Adipocyte (in vitro differentiated cells): ENCODE data around the gene KRTAP9-1.
A peak's percentile ranks its signal among the peaks of the same experiment; 100 is the strongest.
"Not testable (repeated sequence)": the region's sequence is repeated elsewhere in the genome, so short reads cannot be mapped to it uniquely, and the experiment has no call there.

Experiments used
- DNase-seq: peaks from one replicate; pipeline ENCODE4 v3.0.0-alpha.2; 2015; ENCODE audit warnings: low read depth
- H3K27me3 ChIP-seq: replicated peaks from 2 replicates; pipeline ENCODE4 v1.7.0; 2013; ENCODE audit warnings: mild to moderate bottlenecking, low read length, moderate library complexity; ENCODE audit not compliant: control insufficient read depth, insufficient read depth
- H3K36me3 ChIP-seq: 2 replicates; pipeline ENCODE4 v1.7.0; 2013; ENCODE audit warnings: low read length, mild to moderate bottlenecking, moderate library complexity; ENCODE audit not compliant: control insufficient read depth, insufficient read depth, severe bottlenecking
- H3K4me1 ChIP-seq: 2 replicates; pipeline ENCODE4 v1.7.0; 2013; ENCODE audit warnings: mild to moderate bottlenecking, low read length, moderate library complexity; ENCODE audit not compliant: control insufficient read depth, insufficient read depth
- H3K4me3 ChIP-seq: 2 replicates; pipeline ENCODE4 v1.7.0; 2013; ENCODE audit warnings: mild to moderate bottlenecking, low read length, moderate library complexity
- H3K9ac ChIP-seq: 2 replicates; pipeline ENCODE4 v1.7.0; 2013; ENCODE audit warnings: mild to moderate bottlenecking, low read length, moderate library complexity
- H3K9me3 ChIP-seq: 2 replicates; pipeline ENCODE4 v1.7.0; 2013; ENCODE audit warnings: mild to moderate bottlenecking, low read length, moderate library complexity; ENCODE audit not compliant: control insufficient read depth

The KRTAP9-1 gene

DNA sequence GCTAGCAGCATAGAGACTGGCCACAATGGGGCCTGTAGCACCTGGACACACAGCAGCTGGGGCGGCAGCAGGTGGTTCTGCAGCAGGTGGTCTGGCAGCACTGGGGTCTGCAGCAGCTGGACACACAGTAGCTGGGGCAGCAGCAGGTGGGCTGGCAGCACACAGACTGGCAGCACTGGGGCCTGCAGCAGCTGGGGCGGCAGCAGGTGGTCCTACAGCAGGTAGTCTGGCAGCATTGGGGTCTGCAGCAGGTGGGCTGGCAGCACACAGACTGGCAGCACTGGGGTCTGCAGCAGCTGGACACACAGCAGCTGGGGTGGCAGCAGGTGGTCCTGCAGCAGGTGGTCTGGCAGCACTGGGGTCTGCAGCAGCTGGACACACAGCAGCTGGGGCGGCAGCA is 29.5 kb upstream of the KRTAP9-1 start:
- H3K4me1 ChIP-seq, H3K36me3 ChIP-seq, H3K4me3 ChIP-seq, DNase-seq, H3K9me3 ChIP-seq, H3K27me3 ChIP-seq, H3K9ac ChIP-seq: not testable (repeated sequence)

DNA sequence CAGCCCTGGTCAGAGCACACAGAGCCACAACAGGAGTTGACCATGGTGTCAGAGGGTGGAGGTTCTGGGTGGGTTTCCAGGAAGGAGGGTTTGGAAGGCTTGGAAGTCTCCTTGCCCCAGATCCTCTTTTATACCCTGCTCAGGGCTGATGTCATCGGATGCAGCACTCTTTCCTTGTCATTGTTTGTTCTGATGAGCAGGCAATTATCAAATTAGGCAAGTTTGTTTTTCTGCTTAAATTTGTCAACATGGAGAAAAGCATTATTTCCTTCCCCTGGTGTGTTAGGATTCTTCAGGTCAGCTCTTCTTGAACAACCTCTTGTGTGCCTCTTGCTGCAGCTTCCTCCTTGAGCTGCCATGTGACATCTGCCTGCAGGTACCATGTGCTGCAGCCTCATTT is 29.0 kb upstream of the KRTAP9-1 start, which contains the start of gene KRTAP4-4:
Gene KRTAP4-4, minus strand, starts transcription at position 101 of the 400 bp plus-strand sequence. Its CDS starts 57 bp downstream, at position 44.
- no peak within 1 kb of the TSS for H3K4me3 ChIP-seq
- H3K36me3 ChIP-seq, result no peaks in the 10 kb centered on the region

DNA sequence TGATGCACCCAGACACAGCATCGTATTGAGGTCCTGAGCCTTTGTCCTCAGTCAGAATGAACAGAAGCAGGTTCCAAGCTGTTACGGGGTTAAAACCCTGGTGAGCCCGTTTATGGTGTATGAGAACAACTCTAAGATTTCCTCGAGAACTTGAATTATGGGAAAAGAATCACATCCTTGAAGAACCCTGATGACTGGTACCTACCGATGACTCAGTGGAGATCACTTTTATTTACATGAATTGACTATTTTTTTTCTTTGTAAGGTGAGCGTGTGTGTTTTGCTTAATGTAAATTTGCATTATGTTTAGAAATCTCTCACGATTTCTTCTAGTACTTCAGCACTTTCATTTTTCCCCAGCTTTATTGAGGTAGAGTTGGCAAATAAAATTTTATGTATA is 25.9 kb upstream of the KRTAP9-1 start:
- H3K4me1 ChIP-seq, result no peaks in the 10 kb centered on the region
- DNase-seq, result no peak
- no peak overlapping the region for H3K9ac ChIP-seq

More for the DNA sequence above, 29.0 kb upstream of the KRTAP9-1 start, which contains the start of gene KRTAP4-4:
- Histone ChIP-seq H3K4me1 (no peaks in the 10 kb centered on the region), H3K27me3 (no peaks in the 10 kb centered on the region), H3K9me3 (no peaks in the 10 kb centered on the region), H3K9ac (no peak within 1 kb of the TSS)
- DNase-seq, result no peak

DNA sequence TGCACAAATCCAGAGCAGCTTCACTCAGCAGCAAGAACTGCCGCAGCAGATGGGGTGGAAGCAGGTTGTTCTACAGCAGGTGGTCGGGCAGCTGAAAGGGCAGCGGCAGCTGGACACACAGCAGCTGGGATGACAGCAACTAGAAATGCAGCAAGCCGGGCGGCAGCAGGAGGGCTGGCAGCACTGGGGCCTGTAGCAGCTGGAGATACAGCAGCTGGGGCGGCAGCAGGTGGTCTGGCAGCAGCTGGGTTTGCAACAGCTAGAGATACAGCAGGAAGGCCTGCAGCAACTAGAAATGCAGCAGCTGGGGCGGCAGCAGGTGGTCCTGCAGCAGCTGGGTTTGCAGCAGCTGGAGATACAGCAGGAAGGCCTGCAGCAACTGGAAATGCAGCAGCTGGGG is 22.1 kb upstream of the KRTAP9-1 start:
- no peak overlapping the region for H3K9ac ChIP-seq
- no peaks in the 10 kb centered on the region for H3K27me3 ChIP-seq
- DNase-seq, result no peak

More for the DNA sequence above, 25.9 kb upstream of the KRTAP9-1 start:
- no peaks in the 10 kb centered on the region for H3K9me3 ChIP-seq
- H3K4me3 ChIP-seq, result no peak overlapping the region
- H3K36me3 ChIP-seq, result no peaks in the 10 kb centered on the region
- H3K27me3 ChIP-seq, result no peaks in the 10 kb centered on the region

DNA sequence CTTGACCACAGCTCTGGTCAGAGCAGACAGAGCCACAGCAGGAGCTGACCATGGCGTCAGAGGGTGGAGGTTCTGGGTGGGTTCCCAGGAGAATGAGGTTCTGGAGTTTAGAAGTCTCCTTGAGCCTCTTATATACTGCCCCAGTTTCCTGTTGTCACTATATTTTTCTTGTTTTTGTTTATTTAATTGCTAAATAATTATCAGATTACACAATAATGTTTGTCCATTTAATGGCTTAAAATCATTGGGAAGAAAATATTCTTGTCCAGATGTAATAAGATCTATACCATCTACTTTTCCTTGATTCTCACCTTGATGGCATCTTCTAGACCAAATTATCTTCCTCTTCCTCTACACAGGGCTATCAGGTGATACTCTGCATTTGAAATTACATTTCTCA is 21.6 kb upstream of the KRTAP9-1 start, which contains the start of gene KRTAP4-3:
Gene KRTAP4-3, minus strand, starts transcription at position 101 of the 400 bp plus-strand sequence. Its CDS starts 49 bp downstream, at position 52.
- Histone ChIP-seq H3K9ac (no peak within 1 kb of the TSS), H3K9me3 (no peaks in the 10 kb centered on the region), H3K27me3 (no peaks in the 10 kb centered on the region), H3K4me3 (no peak within 1 kb of the TSS), H3K36me3 (no peaks in the 10 kb centered on the region), H3K4me1 (no peaks in the 10 kb centered on the region)
- DNase-seq, result no peak

More for the DNA sequence above, 22.1 kb upstream of the KRTAP9-1 start:
- Histone ChIP-seq H3K4me1 (no peaks in the 10 kb centered on the region), H3K36me3 (no peaks in the 10 kb centered on the region), H3K4me3 (no peak overlapping the region), H3K9me3 (no peaks in the 10 kb centered on the region)

DNA sequence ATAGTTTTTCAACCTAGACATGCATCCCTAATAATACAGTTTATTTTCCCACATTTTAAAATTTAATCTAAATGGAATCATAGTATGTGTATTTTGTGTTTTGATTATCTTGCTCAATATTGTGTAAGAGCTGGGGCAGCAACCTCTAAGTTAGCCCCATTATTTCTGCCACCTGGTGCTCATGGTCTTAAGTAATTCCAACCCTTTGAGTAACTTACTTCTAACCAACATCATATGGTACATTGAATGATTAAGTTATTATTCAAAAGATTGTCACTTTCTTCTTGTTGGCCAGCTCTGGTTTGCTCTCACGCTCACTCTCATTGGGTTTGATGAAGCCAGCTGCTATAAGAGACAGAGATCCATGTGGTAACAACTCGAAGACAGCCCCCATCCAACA is 17.8 kb upstream of the KRTAP9-1 start:
- no peak for DNase-seq
- Histone ChIP-seq H3K9me3 (no peaks in the 10 kb centered on the region), H3K27me3 (no peaks in the 10 kb centered on the region), H3K36me3 (no peaks in the 10 kb centered on the region), H3K4me1 (no peaks in the 10 kb centered on the region), H3K9ac (no peak overlapping the region), H3K4me3 (no peak overlapping the region)

DNA sequence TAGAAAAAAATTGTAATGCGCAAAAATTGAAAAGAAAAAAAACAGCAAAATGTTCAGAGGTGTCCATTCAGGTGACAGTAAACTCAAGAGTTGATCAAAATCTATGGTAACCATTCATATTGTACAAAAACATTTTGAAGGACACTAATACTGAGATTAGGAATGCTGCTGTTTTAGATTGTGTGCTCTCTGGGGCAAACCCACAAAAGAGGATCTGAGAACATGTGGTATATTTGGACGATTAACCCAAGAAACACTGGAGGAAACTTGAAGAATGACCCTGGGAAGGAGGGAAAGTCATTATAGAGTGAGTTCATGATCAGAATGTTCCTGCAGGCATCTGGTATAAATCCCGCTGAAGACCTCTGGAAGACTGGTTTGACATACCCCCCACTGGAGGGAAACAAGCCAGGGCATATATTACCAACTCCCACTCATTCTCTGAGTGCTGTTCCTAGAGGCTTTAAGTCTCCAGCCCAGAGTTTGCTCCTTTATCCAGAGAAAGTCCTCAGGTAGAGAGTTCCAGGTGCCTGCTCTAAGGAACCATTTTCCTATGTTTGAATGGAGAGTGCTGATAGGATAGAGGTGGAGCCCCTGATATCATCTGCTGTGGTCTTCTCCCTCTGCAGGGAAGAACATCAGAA is 12.8 kb upstream of the KRTAP9-1 start:
- no peak overlapping the region for H3K9ac ChIP-seq
- peaks cover 14% of the 10 kb centered on the region for H3K4me1 ChIP-seq

DNA sequence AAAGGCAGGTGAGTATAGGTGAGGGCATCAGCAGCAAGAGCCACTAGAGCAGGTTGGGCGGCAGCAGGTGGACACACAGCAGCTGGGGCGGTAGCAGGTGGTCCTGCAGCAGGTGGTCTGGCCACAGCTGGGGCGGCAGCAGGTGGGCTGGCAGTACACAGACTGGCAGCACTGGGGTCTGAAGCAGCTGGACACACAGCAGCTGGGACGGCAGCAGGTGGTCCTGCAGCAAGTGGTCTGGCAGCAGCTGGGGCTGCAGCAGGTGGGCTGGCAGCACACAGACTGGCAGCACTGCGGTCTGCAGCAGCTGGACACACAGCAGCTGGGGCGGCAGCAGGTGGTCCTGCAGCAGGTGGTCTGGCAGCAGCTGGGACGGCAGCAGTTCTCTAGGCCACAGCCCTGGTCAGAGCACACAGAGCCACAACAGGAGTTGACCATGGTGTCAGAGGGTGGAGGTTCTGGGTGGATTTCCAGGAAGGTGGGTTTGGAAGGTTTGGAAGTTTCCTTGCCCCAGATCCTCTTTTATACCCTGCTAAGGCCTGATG is 11.9 kb upstream of the KRTAP9-1 start, which contains the start of gene KRTAP4-2:
Gene KRTAP4-2, minus strand, starts transcription at position 495 of the 545 bp plus-strand sequence. Its CDS starts 57 bp downstream, at position 438.
- Histone ChIP-seq H3K36me3 (no peaks in the 10 kb centered on the region), H3K27me3 (no peaks in the 10 kb centered on the region), H3K4me1 (peaks cover 14% of the 10 kb centered on the region), H3K9me3 (no peaks in the 10 kb centered on the region), H3K4me3 (no peak within 1 kb of the TSS), H3K9ac (no peak within 1 kb of the TSS)
- no peak for DNase-seq

More for the DNA sequence above, 12.8 kb upstream of the KRTAP9-1 start:
- DNase-seq, result no peak
- Histone ChIP-seq H3K36me3 (no peaks in the 10 kb centered on the region), H3K27me3 (no peaks in the 10 kb centered on the region), H3K9me3 (no peaks in the 10 kb centered on the region), H3K4me3 (no peak overlapping the region)

DNA sequence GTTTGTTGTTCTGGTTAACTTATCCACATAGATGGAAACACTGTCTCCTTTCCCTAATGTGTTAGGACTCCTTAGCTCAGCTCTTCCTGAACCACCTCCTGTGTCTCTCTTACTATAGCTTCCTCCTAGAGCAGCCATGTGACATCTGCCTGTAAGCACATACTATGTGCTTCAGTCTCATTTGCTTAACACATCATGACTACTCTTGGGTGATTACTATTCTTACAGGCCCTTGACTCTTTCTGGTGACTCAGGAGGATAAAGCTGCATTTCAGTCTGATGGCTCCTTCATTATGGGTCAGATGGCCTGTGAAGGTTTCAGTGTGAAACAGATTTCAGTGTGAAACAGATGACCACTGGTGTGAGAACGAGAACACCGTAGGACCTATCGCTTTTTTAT is 11.3 kb upstream of the KRTAP9-1 start:
- H3K4me1 ChIP-seq, result peaks cover 14% of the 10 kb centered on the region
- peak; percentile 2 for DNase-seq
- no peak overlapping the region for H3K9ac ChIP-seq
- H3K4me3 ChIP-seq, result no peak overlapping the region
- H3K27me3 ChIP-seq, result no peaks in the 10 kb centered on the region
- no peaks in the 10 kb centered on the region for H3K36me3 ChIP-seq
- no peaks in the 10 kb centered on the region for H3K9me3 ChIP-seq

DNA sequence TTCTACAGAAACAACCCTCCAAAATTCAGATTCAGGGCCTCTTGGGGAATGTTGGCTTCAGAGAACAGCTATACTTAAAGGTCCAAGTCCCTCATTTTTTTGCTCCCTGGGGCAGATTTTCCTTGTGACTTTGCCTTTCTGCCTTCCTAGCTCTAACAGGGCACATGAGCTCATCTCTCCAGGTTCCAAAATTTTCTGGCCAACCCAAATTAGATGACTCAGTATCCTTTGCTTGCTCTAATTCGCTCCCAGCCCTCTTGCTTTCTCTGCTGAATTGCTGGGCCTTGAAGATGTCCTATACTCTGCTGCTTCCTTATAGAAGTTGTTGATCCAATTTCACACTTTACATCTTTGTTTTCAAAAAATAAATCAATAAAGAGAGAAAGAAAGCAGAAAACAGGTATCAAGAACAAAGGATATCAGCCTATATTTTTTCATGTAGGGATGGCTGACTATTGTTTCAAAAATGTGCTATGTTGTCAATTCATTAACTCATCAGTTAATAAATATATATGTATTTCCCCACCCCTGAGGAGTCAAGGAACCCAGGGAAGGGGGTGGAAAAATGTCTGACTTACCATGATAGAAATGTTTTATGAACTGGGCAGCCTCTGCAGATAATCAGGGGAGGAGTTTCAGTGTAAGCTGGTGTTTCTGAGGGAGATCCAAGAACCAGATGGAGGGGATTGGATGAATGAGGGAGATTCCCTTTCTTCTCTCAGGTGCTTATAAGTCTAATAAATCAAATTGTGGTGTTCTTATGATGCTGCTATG is 10.7 kb upstream of the KRTAP9-1 start:
- no peak overlapping the region for H3K9ac ChIP-seq

DNA sequence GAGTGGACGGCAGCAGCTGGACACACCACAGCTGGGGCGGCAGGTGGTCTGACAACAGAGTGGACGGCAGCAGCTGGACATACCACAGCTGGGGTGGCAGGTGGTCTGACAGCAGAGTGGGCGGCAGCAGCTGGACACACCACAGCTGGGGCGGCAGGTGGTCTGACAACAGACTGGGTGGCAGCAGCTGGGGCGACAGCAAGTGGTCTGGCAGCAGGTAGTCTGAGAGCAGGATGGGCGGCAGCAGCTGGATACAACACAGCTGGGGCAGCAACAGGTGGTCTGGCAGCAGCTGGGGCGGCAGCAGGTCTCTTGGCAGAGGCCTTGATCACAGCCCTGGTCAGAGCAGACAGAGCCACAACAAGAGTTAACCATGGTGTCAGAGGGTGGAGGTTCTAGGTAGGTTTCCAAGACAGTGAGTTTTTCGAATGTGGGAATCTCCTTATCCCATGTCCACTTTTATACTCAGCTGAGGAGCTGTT is 5.2 kb upstream of the KRTAP9-1 start, which contains the start of gene KRTAP4-1:
Gene KRTAP4-1, minus strand, starts transcription at position 432 of the 482 bp plus-strand sequence. Its CDS starts 57 bp downstream, at position 375.
- Histone ChIP-seq H3K9me3 (no peaks in the 10 kb centered on the region), H3K27me3 (no peaks in the 10 kb centered on the region), H3K4me3 (no peak within 1 kb of the TSS), H3K9ac (no peak within 1 kb of the TSS), H3K36me3 (no peaks in the 10 kb centered on the region), H3K4me1 (peaks cover 2% of the 10 kb centered on the region)
- no peak for DNase-seq

More for the DNA sequence above, 10.7 kb upstream of the KRTAP9-1 start:
- no peak overlapping the region for H3K4me3 ChIP-seq
- DNase-seq, result peak; percentile 27
- no peaks in the 10 kb centered on the region for H3K36me3 ChIP-seq
- no peaks in the 10 kb centered on the region for H3K9me3 ChIP-seq
- no peaks in the 10 kb centered on the region for H3K27me3 ChIP-seq
- H3K4me1 ChIP-seq, result peaks cover 14% of the 10 kb centered on the region
